GM19099 (cell line): ENCODE measurements around the gene RXRA.

Experiments
- POLR2A ChIP-seq: IDR thresholded peaks from 3 replicates; pipeline ENCODE4 v1.6.1; 2011; ENCODE audit warnings: low read depth; ENCODE audit not compliant: insufficient read length; ENCODE audit errors: extremely low read depth

The RXRA gene

GRCh38 chr9:134468358-134468757 lies 142.1 kb downstream of the RXRA start:
- TF ChIP-seq POLR2A, result no peak

- TF ChIP-seq POLR2A, result no peak
Measured at GRCh38 chr9:134469041-134469875, 143.0 kb downstream of the RXRA start.

DNA sequence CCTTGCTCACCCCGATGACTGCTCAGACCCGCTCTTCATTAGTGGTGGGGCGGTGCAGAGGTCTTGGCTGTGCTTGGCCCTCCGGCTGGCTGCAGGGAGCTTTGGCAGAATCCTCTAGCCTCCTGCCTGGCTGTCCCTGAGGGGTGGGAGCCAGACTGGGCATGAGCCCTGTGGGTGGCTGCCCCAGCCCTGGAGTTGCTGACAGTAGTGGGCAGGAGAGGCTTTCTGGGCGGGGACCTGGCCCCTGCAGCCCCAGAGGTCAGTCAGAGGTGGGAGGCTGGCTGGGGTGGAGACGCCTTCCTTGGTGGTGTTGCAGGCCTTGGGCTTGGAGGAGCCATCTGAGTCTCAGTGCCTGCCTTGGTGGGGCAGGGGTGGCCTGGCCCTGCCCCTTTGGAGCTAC lies 146.0 kb downstream of the RXRA start:
- no peak for TF ChIP-seq POLR2A

GRCh38 chr9:134473141-134474054 lies 147.1 kb downstream of the RXRA start:
- TF ChIP-seq POLR2A, result no peak

GRCh38 chr9:134474055-134474370 lies 147.8 kb downstream of the RXRA start:
- TF ChIP-seq POLR2A, result no peak

DNA sequence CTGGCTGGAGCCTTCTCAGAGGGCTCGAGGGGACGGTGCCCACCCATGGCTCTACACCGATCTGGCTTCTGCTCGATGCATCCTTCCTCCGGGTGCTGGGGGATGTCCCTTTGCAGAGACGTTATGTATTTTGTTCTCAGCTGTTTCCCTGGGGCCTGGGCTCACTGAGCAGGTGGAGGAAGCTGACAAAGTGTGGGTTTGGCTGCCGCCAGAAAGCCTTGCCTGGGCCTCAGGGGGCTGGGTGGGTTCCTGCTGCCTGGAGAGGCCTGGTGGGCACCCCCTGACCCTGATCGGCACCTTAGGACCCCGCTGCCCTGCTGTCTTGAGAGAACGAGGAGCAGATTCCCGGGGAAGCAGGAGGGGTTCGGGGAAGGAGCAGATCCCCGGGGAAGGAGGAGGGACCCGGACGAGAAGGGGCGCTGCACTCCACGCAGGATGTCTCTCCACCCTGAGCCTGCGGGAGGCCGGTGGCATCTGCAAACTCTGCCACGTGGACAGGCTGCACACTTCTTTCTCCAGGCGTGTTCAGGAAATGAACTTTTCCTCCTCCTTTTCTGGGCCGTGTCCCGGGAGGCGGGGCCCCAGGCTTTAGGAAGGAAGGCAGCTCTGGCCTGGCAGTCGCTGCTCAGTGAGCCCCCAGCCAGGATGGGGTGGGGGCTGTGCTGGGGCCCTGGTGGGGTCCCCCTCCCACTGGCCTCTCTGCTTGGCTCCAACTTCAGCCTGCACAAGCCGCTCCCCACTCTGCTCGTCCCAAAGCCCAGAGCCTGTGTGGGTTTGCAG lies 148.9 kb downstream of the RXRA start:
- no peak for TF ChIP-seq POLR2A

GRCh38 chr9:134476272-134476941 lies 150.2 kb downstream of the RXRA start:
- TF ChIP-seq POLR2A, result no peak

DNA sequence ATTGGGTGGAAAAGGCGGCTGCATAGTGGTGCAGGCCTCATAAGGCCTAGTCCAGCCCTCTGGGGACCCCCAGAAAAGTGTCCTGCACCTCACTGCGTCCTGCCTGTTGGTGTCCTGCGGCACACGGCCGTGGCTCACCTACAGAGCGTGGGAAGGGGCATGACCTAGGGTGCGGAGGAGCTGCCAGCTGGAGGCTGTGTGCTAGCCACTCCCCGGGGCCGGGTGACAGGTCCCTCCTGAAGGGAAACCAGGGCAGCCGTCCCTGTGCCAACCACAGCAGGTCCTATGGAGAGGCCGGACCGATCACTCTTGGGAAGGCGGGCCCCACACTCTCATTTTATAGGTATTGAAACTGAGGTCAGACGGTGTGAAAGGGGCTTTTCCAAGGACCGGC lies 150.7 kb downstream of the RXRA start:
- TF ChIP-seq POLR2A, result no peak

GRCh38 chr9:134477342-134477925 lies 151.2 kb downstream of the RXRA start:
- TF ChIP-seq POLR2A, result no peak

DNA sequence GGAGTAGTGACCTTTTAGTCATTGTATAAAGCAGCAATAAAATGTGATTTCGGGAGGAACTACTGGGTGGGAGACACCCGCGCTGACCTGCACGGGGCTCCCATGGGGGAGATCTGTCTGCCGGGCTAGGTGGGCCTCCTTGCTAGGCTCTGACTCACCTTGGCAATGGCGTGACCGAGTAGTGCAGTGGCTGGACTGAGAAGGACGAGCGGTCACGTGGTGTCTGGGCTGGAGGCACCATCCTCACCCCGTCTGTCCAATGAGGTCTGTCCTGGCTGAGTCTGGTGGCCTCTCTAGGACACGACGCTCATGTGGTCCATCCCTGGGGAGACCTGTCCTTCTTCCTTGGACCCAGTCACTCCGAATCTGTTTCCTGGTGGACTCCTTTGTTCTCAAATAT lies 151.7 kb downstream of the RXRA start:
- no peak for TF ChIP-seq POLR2A

GRCh38 chr9:134481762-134482161 lies 155.5 kb downstream of the RXRA start:
- TF ChIP-seq POLR2A, result no peak

- no peak for TF ChIP-seq POLR2A
Measured at GRCh38 chr9:134482226-134482625, 156.0 kb downstream of the RXRA start.

- TF ChIP-seq POLR2A, result no peak
Measured at GRCh38 chr9:134483361-134484184, 157.3 kb downstream of the RXRA start.
